HG02840 (cell line): ENCODE data around the gene DNM1.
"Not testable (repeated sequence)": the region's sequence is repeated elsewhere in the genome, so short reads cannot be mapped to it uniquely, and the experiment has no call there.

Experiments
- ATAC-seq: cut with Tn5 transposase; IDR thresholded peaks from one replicate; pipeline ENCODE4 v1.9.1; 2021; ENCODE audit warnings: mild to moderate bottlenecking, moderate library complexity, moderate number of reproducible peaks; ENCODE audit not compliant: unreplicated experiment, low FRiP score

The DNM1 gene

DNA sequence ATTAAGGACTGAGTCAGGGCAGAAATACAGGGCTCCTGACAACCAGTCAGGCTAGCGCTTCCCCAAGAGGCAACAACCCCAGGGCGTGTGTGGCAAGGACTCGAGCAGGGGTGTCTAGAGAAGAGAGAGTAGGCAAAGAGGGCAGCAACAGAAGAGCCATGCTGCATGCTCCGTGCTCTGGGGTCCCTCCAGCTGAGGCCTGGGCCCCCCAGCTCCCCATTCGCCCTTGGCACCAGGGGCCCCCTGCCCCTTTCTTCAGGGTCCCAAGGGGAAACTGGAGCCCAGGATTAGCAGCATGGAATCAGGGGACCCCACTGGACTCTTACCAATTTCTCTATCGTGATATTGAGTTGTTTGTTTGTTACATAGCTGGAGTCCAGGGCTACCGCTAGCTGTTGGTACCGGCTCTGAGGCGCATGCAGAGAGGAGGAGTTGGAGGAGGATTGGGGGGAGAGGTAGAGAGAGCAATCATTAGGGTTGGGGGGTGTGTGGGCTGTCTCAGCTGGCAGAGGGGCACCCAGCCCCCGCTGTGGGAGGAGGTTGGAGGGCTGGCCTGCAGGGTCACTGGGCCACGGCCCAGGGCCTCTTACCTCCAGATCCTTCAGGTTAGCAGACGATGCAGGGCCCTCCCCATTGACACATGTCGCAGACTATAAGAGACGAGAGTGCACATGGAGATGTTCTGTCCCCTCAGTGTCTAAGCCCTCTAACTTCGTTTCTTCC lies 63.9 kb downstream of the DNM1 start:
- ATAC-seq: no peak

DNA sequence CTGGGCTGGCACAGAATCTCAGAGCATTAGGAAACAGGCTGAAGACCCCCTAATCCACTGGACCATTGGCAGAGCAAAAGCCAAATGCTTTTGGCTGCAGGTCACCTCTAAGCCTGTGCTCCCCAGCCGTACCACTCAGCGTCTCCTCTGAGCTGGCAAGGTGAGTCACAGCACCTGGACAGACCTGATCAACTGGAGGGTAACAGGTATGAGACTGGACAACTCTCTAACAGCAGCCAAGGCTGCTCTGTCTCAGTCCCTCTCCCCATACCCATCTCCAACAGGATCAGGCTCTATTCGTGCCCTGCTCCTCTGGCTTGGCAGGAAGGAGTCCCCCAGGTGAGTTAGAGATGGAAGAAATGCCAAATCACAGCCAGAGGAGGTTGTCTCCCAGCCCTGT lies 67.9 kb downstream of the DNM1 start:
- ATAC-seq: no peak

DNA sequence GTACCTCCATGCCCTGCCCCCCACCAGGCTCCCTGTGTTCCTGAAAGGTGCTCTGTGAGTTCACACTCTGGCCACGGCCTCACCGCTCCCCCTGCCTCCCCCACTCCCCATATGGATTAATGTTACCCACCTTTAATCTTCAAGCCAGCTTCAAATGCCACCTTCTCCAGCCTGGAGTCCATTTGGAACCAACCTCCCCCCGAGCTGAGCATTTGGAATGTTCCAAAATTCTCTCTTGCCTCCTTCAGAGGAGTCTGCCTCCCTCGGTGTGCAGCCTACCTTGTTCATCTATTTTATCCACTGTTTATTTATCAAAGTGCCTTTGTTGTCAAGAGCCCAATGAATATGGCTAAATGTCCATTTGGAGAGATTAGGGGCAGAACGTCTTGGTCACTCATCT lies 68.3 kb downstream of the DNM1 start:
- no peak for ATAC-seq

DNA sequence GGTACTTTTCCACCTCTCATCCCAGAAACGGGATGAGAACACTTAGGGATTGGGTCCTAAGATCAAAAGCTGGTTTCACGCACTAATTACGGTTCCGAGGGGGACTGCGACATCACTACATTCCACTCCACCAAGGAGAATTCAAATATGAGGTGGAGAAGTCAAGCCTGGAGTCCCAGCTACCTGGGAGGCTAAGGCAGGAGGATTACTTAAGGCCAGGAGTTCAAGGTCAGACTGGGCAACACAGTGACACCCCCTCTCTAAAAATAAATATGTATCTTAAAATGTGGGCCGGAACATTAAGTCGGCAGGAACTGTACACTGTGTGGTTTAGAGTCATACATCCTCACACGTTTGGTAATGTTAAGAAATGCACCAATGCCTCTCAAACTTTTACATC lies 71.1 kb downstream of the DNM1 start:
- ATAC-seq: no peak

DNA sequence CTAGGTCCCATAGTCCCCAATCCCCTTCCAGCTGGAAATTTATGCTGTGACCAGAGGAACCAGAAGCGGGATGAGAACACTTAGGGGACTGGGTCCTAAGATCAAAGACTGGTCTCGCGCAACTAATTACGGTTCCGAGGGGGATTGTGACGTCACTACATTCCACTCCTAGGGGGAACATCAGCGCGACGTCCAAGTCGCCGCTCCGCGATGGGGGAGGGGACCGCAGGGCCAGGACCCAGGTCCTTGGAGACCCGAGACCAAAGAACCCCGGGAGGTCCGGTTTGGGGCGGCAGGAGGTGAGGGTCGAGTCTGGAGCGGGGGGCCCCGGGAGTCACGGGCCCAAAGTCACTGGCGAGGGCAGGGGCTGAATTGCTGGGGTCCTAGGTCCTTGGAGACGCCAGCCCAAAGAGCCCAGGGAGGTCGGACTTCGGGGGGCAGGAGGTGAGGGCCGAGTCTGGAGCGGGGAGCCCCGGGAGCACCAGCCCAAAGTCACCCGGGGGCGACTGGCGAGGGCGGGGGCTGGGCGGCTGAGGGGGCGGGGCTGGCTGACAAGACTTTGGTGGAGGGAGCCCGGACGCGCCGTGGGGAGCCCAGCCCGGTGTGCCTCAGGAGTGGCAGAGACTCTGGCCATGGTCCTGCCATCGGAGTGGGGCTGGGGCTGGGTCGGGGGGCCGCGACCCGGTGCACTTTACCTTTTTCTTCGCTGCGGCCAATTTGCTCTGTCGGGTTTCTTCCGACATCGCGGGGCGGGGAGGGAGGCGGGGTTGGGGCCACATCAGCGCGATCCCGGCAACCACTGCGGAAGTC lies 72.2 kb downstream of the DNM1 start, which contains the start of gene GOLGA2:
Gene GOLGA2, minus strand, starts transcription at position 810 of the 810 bp plus-strand sequence. Its CDS starts 31 bp downstream, at position 779.
- peak; percentile 48 for ATAC-seq

DNA sequence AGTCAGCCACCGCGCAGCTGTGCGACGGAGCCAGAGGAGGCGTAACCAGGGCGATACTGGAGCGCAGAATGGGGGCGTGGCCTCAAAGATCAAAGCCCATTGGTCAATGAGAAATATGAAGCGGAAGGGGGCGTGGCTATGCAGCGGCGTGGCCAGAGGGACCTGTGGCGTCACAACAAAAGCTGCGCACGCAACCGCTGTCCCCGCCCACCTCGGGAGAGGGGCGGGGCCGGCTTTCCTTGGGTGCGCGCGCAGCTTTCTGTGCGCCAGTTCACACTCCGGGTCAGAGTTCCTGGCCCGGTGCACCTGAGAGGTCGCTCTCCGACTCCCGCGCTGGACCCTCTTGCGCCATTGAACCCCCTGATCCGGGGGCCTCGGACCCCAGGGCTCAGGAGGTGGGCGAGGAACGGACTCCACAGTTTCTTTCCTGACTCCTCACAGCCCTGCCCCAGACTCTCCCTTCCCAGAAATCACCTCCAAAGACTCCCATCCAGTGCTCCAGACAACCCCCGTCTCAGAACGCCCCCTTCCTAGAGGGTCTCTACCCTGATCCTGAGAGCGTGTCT lies 72.9 kb downstream of the DNM1 start, which contains the start of gene SWI5:
Gene SWI5, plus strand, starts transcription at position 269 of the 566 bp plus-strand sequence.
- ATAC-seq: peak; percentile 96

DNA sequence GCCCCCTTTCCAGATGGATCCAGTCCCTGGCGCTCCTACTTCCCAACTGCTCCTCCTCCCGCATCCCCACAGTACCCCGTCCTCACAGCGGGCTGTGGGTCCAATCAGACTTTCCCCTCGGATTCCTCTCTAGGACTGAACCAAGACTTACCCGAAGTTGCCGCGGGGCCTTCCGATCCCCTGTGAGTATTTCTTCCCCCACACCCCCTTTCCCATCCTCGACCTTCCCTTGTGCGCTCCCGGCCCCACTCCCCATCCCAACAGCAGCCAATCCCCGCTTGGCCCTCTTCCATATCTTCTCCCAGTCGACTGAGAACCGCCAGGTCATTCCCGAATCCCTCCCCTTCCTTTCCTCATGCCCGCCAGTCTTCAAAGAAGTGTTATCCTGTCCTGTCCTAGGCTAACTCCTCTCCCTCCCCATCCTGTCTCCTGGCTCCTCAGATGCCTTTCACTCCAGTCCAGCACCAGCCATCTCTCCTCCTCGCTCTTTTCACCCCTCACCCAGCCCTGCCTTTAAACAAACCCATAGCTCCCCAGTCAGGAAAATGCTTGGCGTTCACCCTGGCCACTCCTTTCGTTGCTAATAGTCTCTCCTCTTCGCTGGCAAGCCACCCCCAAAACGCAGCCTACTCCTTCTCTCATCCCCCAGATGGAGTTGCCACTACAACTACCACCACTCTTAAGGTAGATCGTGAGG lies 73.5 kb downstream of the DNM1 start:
- no peak for ATAC-seq

DNA sequence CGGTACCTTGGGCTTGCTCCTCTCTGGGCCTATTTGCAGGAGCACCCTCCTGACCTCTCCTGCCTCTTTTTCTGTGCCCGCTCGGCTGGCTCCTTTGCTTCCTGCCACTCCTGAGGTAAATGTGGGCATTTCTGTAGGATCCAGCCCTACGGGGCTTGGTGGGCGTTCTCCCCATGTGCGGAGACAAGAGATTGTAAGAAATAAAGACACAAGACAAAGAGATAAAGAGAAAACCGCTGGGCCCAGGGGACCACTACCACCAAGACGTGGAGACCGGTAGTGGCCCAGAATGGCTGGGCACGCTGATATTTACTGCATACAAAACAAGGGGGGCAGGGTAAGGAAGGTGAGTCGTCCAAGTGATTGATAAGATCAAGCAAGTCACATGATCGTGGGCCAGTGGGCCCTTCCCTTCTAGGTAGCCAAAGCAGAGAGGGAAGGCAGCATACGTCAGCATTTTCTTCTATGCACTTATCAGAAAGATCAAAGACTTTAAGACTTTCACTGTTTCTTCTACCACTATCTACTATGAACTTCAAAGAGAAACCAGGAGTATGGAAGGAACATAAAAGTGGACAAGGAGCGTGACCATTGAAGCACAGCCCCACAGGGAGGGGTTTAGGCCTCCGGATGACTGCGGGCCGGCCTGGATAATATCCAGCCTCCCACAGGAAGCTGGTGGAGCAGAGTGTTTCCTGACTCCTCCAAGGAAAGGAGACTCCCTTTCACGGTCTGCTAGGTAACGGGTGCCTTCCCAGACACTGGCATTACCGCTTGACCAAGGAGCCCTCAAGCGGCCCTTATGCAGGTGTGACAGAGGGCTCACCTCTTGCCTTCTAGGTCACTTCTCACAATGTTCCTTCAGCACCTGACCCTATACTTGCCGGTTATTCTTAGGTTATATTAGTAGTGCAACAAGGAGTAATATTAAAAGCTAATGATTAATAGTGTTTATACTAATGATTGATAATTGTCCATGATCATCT lies 76.2 kb downstream of the DNM1 start:
- not testable (repeated sequence) for ATAC-seq

DNA sequence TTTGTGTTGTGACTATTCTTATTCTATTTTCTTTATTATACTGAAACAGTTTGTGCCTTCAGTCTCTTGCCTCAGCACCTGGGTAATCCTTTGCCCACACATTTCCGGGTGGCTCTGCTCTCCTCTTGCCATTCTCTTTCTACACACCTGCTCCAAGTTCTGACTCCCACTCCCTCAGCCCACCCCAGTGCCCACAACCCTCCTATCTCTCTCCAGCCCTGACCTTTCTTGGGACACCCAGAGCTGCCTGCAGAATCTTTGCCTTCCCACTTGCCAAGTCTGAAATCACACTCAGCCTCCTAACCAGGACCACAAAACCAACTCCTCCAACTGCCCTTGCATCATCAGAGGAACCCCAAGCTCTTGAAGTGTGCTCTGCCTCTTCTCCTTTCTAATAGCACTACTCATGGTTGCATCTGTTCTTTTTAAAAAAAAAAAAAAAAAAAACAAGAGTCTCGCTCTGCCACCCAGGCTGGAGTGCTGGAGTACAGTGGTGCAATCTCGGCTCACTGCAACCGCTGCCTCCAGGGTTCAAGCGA lies 77.0 kb downstream of the DNM1 start:
- ATAC-seq: no peak

DNA sequence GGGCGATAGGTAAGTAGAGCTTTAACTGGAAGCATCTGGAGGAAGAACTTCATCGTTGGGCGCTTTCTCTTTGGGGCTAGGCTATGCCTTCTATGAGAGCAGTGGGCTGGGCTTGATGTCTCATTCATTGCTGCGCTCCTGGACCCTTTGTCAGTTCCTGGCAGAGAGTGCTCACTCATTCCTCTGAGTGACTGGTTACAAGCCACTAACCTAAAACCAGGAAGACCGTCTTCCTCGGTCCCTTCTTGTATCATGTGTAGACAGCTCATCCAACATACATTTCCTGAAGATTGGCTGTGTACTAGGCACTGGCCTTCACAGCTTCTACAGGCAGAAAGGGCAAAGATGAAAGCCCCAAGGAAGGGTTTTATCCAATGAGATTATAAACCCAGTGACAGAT lies 79.3 kb downstream of the DNM1 start:
- ATAC-seq: no peak

DNA sequence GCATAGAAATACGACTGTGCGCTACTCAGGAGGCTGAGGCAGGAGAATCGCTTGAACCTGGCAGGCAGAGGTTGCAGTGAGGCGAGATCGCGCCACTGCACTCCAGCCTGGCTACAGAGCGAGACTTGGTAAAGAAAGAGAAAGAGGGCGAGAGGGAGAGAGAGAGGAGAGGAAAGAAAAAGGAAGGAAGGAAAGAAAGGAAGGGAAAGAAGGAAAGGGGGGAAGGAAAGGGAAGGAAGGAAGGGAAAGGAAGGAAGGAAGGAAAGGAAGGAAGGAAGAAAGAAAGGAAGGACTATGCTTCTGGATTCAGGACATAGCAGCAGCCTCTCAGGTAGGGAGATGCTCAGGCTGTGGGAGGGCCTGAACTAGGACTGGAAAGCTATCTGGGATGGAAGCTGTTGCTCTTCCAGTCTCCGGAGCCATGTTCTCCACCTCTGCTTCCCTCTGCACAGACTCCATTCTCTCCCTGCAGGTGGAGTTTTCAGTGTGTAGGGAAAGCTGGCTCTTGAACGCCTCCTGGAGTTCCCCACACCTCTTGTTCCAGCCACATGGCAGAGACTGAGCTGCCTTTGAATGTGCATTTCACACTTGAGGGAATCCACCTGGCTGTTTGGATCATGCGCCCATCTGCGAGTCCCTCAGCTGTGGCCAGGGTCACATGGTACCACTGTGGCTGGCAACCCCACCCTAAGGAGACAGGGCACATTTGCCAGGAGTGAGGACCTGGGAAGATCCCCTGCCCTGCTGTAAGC lies 82.0 kb downstream of the DNM1 start:
- ATAC-seq: no peak

DNA sequence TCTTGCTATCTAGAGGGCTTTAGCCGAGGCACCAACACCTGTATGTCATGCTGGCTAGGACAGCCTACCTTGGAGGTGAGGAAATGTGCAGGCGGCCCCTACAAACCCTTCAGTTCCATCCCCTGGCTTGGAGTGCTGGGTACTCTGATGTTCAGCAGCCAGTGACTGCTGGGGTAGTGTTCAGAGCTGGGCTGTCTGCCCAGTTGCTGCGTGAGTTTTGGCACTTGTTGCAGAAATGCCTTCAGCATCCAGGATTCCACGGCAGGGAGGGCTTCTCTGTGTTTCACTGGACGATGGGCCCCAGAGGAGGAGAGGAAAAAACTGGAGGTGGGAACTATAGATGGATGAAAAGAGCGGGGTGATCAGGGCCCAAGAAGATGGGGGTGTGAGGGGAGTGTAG lies 83.3 kb downstream of the DNM1 start:
- ATAC-seq: no peak

DNA sequence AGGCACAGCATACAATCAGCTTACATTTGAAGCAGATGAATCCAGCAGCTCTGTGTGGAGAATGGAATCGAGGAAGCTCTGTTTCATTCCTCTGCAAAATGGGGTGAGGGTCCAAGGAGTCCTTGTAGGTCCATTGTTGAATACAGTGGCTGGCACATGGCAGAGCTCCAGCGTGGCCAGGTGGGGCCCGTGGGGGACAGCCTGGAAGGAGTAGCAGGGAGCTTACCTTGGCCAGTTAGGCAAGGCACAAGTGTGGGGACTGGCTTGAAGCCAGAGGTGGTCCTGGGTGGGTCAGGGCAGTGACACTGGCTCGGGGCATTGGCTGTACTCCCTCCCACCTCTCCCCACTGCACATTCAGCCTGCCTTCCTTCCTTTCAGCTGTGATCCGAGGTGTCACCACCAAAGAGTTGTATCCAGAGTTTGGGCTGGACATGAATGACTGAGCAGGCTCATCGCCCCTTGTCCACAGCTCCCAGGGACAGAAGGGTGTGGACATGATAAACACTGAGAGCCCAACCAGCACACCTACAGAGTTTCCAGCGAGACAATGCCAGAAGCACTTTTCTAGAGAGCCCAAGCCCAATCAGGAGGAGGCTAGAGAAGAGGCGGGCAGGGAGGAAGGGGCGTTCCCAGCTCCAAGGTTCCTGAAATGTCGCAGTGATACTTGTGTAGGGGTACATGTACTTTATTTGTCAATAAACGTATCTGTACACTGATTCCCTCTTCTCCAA lies 85.3 kb downstream of the DNM1 start:
- ATAC-seq: no peak

DNA sequence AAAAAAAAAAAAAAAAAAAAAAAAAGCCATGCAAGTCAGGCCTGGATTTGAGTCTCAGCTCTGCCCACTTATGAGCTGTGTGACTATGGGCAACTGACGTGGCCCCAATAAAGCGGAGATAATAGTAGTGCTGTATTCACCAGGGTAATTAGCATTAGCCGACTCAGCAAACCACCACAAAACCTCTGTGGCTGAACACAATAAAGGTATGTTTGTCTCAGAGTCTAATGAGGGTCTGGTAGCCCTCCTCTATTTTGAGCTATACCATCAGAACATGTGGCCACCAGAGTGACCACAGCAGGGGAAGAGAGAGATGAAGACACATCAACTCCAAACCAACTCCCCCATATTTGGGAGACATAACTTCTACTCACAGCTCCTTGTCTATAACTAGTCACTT lies 88.8 kb downstream of the DNM1 start:
- no peak for ATAC-seq

DNA sequence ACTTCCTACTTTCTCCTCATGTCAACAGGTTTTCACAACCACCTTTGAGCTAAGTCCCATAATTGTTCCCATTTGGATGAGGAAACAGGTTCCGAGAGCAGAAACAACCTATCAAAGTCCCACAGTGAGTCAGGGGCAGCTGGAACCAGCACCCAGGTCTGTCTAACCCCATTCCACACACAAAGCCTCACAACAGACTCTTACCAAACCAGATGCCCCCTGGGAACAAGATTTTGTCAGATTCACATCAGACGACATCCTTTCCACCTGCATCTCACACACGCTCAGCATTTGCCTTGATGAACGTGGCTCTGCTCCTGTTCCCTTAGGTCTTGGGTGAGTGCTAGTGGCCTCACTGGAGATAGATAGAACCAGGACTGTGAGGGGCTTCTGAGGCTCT lies 89.9 kb downstream of the DNM1 start:
- ATAC-seq: no peak

DNA sequence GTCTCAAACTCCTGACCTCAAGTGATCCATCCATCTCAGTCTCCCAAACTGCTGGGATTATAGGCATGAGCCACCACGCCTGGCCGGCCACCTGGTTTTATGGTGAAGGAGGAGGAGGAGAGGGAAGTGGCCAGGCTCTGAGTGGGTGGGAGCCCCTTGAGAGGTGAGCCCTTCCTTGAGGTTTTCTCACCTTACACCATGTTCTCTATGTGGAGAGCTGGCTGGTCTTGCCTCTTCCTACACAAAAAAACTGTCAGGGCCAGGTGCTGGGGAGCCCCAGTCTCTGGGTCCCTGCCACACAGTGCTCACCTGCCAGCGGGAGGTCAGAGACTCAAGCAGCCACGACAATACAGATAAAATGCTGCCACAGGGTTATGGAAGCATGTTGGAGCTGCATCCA lies 91.0 kb downstream of the DNM1 start:
- no peak for ATAC-seq

DNA sequence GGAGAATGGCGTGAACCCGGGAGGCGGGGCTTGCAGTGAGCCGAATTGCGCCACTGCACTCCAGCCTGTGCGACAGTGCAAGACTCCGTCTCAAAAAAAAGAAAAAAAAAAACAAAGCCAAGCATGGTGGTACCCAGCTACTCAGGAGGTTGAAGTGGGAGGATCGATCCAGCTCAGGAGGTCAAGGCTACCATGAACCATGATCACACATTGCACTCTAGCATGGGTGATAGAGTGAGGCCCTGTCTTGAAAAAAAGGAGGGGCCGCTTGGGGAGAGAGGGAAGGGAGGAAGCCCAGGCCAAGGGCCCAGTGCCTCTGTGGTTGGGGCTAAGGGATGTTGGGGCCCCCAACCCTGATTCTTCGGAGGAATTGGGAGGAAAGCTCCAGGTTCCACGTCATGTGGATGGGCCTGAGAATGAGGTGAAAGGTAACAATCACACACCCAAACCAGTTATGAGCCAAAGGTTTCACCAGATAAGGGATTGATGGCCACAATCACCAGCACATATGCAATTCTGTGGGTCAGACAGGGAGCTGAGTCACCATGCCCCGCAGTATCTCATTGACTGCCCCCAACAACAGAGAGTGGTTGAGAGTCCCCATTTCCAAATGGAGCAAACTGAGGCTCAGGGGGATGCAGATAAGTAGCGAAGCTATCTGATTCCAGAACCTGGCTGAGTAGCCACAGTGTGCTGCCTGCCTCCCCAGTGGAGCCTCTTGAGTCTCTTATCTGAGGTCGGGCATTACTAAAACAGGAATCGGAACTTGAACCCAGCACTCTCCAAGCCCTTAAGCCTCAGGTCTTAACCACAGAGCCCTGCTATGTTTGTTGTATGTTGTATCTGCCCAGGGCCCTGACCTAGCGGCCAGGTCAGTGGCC lies 93.4 kb downstream of the DNM1 start:
- ATAC-seq: no peak
